ENCODE data around the gene ANKRD11.

Gene ANKRD11

DNA sequence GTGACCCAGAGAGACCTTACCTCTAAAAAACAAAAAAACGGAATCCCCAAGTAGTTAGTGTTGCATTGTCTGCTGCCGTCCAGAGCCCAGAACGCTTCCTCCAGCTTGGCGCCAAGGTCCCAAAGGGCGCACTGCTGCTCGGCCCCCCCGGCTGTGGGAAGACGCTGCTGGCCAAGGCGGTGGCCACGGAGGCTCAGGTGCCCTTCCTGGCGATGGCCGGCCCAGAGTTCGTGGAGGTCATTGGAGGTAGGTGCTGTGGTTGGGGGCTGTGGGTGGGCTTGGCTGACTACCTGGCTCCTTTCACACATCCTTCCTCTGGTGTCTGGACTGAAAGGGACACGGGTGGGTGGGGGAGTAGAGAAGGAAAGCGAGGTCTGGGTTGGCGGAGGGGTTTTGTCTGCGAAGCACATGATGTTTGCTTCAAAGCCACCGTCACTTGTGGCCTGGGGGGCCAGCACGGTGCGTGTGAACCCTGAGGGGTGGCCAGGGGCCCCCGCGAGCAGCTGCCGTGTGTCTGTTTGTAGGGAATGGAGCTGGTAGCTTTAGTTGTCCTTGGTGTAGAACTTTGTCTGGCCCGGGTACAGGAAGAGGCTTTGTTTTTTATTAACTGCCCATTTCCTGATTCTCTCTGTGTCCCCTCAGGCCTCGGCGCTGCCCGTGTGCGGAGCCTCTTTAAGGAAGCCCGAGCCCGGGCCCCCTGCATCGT, 41.6 kb upstream of the ANKRD11 start:
- FAIRE-seq (no peak), DNase-seq (ENCODE audit: insufficient read length, low spot score) (no peak)
- TF ChIP-seq, protein P1, sequence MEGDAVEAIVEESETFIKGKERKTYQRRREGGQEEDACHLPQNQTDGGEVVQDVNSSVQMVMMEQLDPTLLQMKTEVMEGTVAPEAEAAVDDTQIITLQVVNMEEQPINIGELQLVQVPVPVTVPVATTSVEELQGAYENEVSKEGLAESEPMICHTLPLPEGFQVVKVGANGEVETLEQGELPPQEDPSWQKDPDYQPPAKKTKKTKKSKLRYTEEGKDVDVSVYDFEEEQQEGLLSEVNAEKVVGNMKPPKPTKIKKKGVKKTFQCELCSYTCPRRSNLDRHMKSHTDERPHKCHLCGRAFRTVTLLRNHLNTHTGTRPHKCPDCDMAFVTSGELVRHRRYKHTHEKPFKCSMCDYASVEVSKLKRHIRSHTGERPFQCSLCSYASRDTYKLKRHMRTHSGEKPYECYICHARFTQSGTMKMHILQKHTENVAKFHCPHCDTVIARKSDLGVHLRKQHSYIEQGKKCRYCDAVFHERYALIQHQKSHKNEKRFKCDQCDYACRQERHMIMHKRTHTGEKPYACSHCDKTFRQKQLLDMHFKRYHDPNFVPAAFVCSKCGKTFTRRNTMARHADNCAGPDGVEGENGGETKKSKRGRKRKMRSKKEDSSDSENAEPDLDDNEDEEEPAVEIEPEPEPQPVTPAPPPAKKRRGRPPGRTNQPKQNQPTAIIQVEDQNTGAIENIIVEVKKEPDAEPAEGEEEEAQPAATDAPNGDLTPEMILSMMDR (IDR thresholded peaks at IDR 0.05; ENCODE audit: insufficient read depth, missing control alignments) = no peak

GRCh38 chr16:89530401-89531381, 40.3 kb upstream of the ANKRD11 start:
- TF ChIP-seq, protein P1 (IDR thresholded peaks at IDR 0.05; ENCODE audit: insufficient read depth, missing control alignments) = no peak
- DNase-seq (ENCODE audit: insufficient read length, low spot score) (no peak), FAIRE-seq (no peak)

GRCh38 chr16:89529097-89529496, 38.7 kb upstream of the ANKRD11 start:
- FAIRE-seq (no peak), DNase-seq (ENCODE audit: insufficient read length, low spot score) (no peak)
- TF ChIP-seq, protein P1 (IDR thresholded peaks at IDR 0.05; ENCODE audit: insufficient read depth, missing control alignments) = no peak

- no peak for FAIRE-seq
- no peak for DNase-seq (ENCODE audit: insufficient read length, low spot score)
- TF ChIP-seq, protein P1 (IDR thresholded peaks at IDR 0.05; ENCODE audit: insufficient read depth, missing control alignments) = no peak
Measured at GRCh38 chr16:89525146-89525913, 35.0 kb upstream of the ANKRD11 start.

GRCh38 chr16:89523680-89524344, 33.5 kb upstream of the ANKRD11 start:
- TF ChIP-seq, protein P1 (IDR thresholded peaks at IDR 0.05; ENCODE audit: insufficient read depth, missing control alignments) = no peak
- no peak for FAIRE-seq
- no peak for DNase-seq (ENCODE audit: insufficient read length, low spot score)

- TF ChIP-seq, protein P1 (IDR thresholded peaks at IDR 0.05; ENCODE audit: insufficient read depth, missing control alignments) = no peak
- DNase-seq (ENCODE audit: insufficient read length, low spot score) (no peak), FAIRE-seq (no peak)
Measured at GRCh38 chr16:89522287-89522686, 31.9 kb upstream of the ANKRD11 start.

All from D721Med (cell line).